PC-9 (cell line): ENCODE measurements around the gene UNC119.

Experiments
- EZH2 ChIP-seq: fragments of 200-600 bp; sonication (generic); IDR thresholded peaks from 2 replicates; pipeline ENCODE4 v1.8.0; 2017; ENCODE audit warnings: antibody characterized with exemption, low read depth
- TF ChIP-seq, protein P1 (sequence below): fragments of 200-600 bp; sonication (generic); conservative IDR thresholded peaks from 2 replicates; pipeline ENCODE4 v1.6.1; 2017; ENCODE audit warnings: mixed run types, antibody characterized with exemption, mild to moderate bottlenecking, moderate library complexity

DNA sequence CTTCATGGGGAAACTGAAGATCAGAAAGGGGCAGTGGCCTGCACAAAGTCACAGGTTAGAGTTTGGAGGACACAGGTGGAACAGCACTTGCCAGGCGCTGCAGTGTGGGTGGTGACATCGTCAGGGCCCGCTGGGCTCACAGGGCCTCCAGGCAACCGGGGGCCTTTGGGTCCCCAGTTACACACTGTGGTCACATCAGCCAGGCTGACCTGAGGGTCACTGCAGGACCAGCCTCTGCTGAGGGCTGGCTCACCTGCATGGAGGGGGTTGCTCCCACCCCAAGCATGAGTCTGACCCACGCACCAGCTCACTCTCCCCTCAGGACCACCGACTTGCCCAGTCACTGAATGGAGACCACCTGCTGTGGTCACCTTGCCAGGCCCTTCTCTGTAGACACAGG lies 29.2 kb downstream of the UNC119 start:
- no peak for TF ChIP-seq EZH2
- TF ChIP-seq, protein P1, sequence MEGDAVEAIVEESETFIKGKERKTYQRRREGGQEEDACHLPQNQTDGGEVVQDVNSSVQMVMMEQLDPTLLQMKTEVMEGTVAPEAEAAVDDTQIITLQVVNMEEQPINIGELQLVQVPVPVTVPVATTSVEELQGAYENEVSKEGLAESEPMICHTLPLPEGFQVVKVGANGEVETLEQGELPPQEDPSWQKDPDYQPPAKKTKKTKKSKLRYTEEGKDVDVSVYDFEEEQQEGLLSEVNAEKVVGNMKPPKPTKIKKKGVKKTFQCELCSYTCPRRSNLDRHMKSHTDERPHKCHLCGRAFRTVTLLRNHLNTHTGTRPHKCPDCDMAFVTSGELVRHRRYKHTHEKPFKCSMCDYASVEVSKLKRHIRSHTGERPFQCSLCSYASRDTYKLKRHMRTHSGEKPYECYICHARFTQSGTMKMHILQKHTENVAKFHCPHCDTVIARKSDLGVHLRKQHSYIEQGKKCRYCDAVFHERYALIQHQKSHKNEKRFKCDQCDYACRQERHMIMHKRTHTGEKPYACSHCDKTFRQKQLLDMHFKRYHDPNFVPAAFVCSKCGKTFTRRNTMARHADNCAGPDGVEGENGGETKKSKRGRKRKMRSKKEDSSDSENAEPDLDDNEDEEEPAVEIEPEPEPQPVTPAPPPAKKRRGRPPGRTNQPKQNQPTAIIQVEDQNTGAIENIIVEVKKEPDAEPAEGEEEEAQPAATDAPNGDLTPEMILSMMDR, result no peak
